Tibial nerve (tissue), 4 donors: Measurements from ENCODE around the gene FAM83G. TPM values are rescaled to one million over a fixed set of nuclear protein-coding genes. Genes with fewer than 3 reads are reported as not detected.

Source experiments
- DNase-seq, 2 donors: peaks; one replicate each; pipeline ENCODE4 v3.0.0-alpha.2; 2019; ENCODE audit warnings: low spot score in 2 of 2
- H3K27ac ChIP-seq, 4 donors: fragments of 200-600 bp; sonication (generic) in 3 of 4; one replicate each; pipeline ENCODE4 v1.5.1; 2017 to 2019; ENCODE audit warnings: mild to moderate bottlenecking in 1 of 4
- H3K27me3 ChIP-seq, 2 donors: fragments of 200-600 bp; sonication (generic) in 1 of 2; one replicate each; pipeline versions ENCODE4 v1.5.1 to v1.6.0; 2017 to 2019
- H3K36me3 ChIP-seq, 3 donors: fragments of 200-600 bp; sonication (generic); one replicate each; pipeline ENCODE4 v1.5.1; 2018 to 2019
- H3K4me1 ChIP-seq, 4 donors: fragments of 200-600 bp; sonication (generic) in 3 of 4; one replicate each; pipeline ENCODE4 v1.5.1; 2017 to 2019
- H3K4me3 ChIP-seq, 4 donors: fragments of 200-600 bp; sonication (generic) in 3 of 4; one replicate each; pipeline ENCODE4 v1.5.1; 2017 to 2019; ENCODE audit warnings: mild to moderate bottlenecking in 1 of 4, moderate library complexity in 1 of 4
- H3K9me3 ChIP-seq, 4 donors: fragments of 200-600 bp; sonication (generic) in 3 of 4; one replicate each; pipeline ENCODE4 v1.5.1; 2017 to 2019
- EP300 ChIP-seq, 2 donors: sonication (generic); formaldehyde crosslinking; IDR thresholded peaks; one replicate each; pipeline ENCODE4 v1.6.1; 2017; ENCODE audit warnings: antibody characterized with exemption in 2 of 2, mild to moderate bottlenecking in 1 of 2
- POLR2A ChIP-seq, 2 donors: fragments of 450-650 bp; IDR thresholded peaks; one replicate each; pipeline ENCODE4 v1.6.1; 2017; ENCODE audit warnings: antibody characterized with exemption in 2 of 2, mild to moderate bottlenecking in 2 of 2, moderate library complexity in 2 of 2
- WGBS, 2 donors: methylation state at CpG; one replicate each; pipeline ENCODE4 v1.1.5; 2018; 5-methylcytosine and 5-hydroxymethylcytosine counted together
- total RNA-seq, 4 donors: library from RNA; depleted of rRNA; stranded (reverse); fragments of >200 nt; gene quantifications; one replicate each; pipeline ENCODE4 v1.1.0, GENCODE V29; 2016
- TF ChIP-seq, protein P1 (sequence below), 5 experiments: fragments of 200-600 bp in 3 of 5; fragments of 450-650 bp in 2 of 5; sonication (generic) in 3 of 5; IDR thresholded peaks; one replicate each; pipeline ENCODE4 v1.5.1; 2016 to 2019; ENCODE audit warnings: antibody characterized with exemption in 5 of 5, mild to moderate bottlenecking in 3 of 5, moderate library complexity in 2 of 5

FAM83G gene
- total RNA-seq, 4 donors from 2014 or later: 1.3 to 11.8 (median 3.8) TPM

GRCh38 chr17:19016881-19017280 lies 12.3 kb upstream of the FAM83G start:
- 73 to 75% methylated on average over 7 of the region's 7 CpGs for WGBS, 2 donors
- DNase-seq: no peak

GRCh38 chr17:19016297-19016696 lies 11.7 kb upstream of the FAM83G start:
- 82 to 87% methylated on average over 8 of the region's 8 CpGs for WGBS, 2 donors
- DNase-seq: no peak
- Histone ChIP-seq H3K36me3 (no peaks in the 10 kb centered on the region), H3K4me1 (no peaks in the 10 kb centered on the region), H3K27ac (no peak overlapping the region), H3K9me3 (no peaks in the 10 kb centered on the region), H3K4me3 (no peak overlapping the region), H3K27me3 (peaks cover 0 to 4% of the 10 kb centered on the region in 2 donors)
- TF ChIP-seq, protein P1, sequence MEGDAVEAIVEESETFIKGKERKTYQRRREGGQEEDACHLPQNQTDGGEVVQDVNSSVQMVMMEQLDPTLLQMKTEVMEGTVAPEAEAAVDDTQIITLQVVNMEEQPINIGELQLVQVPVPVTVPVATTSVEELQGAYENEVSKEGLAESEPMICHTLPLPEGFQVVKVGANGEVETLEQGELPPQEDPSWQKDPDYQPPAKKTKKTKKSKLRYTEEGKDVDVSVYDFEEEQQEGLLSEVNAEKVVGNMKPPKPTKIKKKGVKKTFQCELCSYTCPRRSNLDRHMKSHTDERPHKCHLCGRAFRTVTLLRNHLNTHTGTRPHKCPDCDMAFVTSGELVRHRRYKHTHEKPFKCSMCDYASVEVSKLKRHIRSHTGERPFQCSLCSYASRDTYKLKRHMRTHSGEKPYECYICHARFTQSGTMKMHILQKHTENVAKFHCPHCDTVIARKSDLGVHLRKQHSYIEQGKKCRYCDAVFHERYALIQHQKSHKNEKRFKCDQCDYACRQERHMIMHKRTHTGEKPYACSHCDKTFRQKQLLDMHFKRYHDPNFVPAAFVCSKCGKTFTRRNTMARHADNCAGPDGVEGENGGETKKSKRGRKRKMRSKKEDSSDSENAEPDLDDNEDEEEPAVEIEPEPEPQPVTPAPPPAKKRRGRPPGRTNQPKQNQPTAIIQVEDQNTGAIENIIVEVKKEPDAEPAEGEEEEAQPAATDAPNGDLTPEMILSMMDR (IDR thresholded peaks at IDR 0.05): no peak

More at GRCh38 chr17:19016881-19017280, 12.3 kb upstream of the FAM83G start:
- Histone ChIP-seq H3K4me3 (no peak overlapping the region), H3K4me1 (no peaks in the 10 kb centered on the region), H3K36me3 (no peaks in the 10 kb centered on the region), H3K9me3 (no peaks in the 10 kb centered on the region), H3K27ac (no peak overlapping the region), H3K27me3 (peaks cover 0 to 4% of the 10 kb centered on the region in 2 donors)
- TF ChIP-seq EP300 (IDR thresholded peaks at IDR 0.05) (no peak), POLR2A (IDR thresholded peaks at IDR 0.05) (no peak)
- TF ChIP-seq, protein P1 (IDR thresholded peaks at IDR 0.05): no peak

DNA sequence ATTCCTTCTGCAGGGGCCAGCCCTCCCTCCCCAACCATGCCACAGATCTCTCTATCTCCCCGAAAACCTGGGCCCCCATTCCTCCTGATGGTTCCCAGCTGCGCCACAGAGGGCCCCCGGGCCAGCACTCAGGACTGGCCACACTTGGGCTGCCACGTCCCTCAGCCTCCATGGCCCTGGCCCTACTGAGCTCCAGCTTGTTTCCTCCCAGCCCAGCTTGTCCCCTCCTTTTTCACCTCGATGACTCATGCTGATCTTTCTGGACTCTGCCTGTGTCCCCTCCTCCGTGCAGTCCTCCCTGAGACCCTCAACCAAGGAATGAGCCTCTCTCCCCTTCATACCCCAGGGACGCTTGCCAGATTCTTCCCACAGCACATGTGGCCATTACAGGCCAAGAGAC lies 10.9 kb upstream of the FAM83G start:
- Histone ChIP-seq H3K4me3 (no peak overlapping the region), H3K27me3 (peaks cover 0 to 4% of the 10 kb centered on the region in 2 donors), H3K9me3 (no peaks in the 10 kb centered on the region), H3K27ac (no peak overlapping the region), H3K4me1 (no peaks in the 10 kb centered on the region), H3K36me3 (no peaks in the 10 kb centered on the region)
- no peak for DNase-seq
- TF ChIP-seq, protein P1 (IDR thresholded peaks at IDR 0.05): no peak
- TF ChIP-seq POLR2A (IDR thresholded peaks at IDR 0.05): no peak
- no peak for TF ChIP-seq EP300 (IDR thresholded peaks at IDR 0.05)
- WGBS, 2 donors: 82% methylated on average over 7 of the region's 7 CpGs

DNA sequence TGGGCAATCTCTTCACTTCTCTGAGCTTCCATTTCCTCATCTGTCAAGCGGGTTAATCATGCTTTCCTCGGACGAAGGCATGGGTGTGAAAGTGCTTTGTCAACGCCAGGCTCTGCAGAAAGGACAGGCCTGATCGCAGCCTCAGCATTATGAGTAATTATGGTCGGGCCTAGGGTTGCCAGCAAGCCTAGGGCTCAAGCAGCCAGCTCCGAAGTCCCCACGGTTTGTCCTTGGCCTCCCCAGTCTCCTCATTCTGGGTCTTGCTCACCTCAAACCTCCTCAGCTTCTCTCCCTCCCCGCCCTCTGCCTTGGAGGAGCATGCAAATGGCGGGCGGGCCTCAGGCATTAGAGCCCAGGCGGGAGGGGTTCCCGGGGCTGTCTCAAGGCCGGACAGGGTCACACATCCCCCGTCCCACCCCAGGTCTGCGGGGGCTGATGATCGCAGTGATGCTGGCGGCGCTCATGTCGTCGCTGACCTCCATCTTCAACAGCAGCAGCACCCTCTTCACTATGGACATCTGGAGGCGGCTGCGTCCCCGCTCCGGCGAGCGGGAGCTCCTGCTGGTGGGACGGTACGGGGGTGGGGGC lies 10.2 kb upstream of the FAM83G start:
- no peaks in the 10 kb centered on the region for H3K9me3 ChIP-seq
- no peaks in the 10 kb centered on the region for H3K4me1 ChIP-seq
- no peaks in the 10 kb centered on the region for H3K36me3 ChIP-seq
- no peak overlapping the region for H3K27ac ChIP-seq
- WGBS, 2 donors: 74 to 80% methylated on average over 27 to 29 of the region's 29 CpGs
- TF ChIP-seq, protein P1 (IDR thresholded peaks at IDR 0.05): no peak
- TF ChIP-seq EP300 (IDR thresholded peaks at IDR 0.05) (no peak), POLR2A (IDR thresholded peaks at IDR 0.05) (no peak)
- DNase-seq: no peak
- no peak overlapping the region for H3K4me3 ChIP-seq
- H3K27me3 ChIP-seq: peaks cover 0 to 4% of the 10 kb centered on the region in 2 donors

GRCh38 chr17:19013806-19014627 lies 9.5 kb upstream of the FAM83G start:
- Histone ChIP-seq H3K27me3 (peaks cover 0 to 4% of the 10 kb centered on the region in 2 donors), H3K27ac (no peak overlapping the region), H3K36me3 (no peaks in the 10 kb centered on the region), H3K4me3 (no peak overlapping the region), H3K4me1 (no peaks in the 10 kb centered on the region), H3K9me3 (no peaks in the 10 kb centered on the region)
- TF ChIP-seq, protein P1 (IDR thresholded peaks at IDR 0.05): no peak
- no peak for TF ChIP-seq EP300 (IDR thresholded peaks at IDR 0.05)
- TF ChIP-seq POLR2A (IDR thresholded peaks at IDR 0.05): no peak
- no peak for DNase-seq
- WGBS, 2 donors: 89 to 92% methylated on average over 7 to 11 of the region's 11 CpGs
